ENCODE measurements around the gene JOSD2. TPM values are rescaled to one million over a fixed set of nuclear protein-coding genes. Genes with fewer than 3 reads are reported as not detected.

JOSD2 gene
- total RNA-seq, 4 donors from 2014 or later: 1.8 to 22.8 (median 5.5) TPM

GRCh38 chr19:50465986-50466705 lies 44.8 kb downstream of the JOSD2 start:
- TF ChIP-seq CTCF (IDR thresholded peaks at IDR 0.05): no peak
- TF ChIP-seq POLR2A (IDR thresholded peaks at IDR 0.05): no peak
- Histone ChIP-seq H3K4me3 (no peak overlapping the region), H3K9me3 (no peaks in the 10 kb centered on the region), H3K36me3 (no peaks in the 10 kb centered on the region), H3K27me3 (no peaks in the 10 kb centered on the region), H3K27ac (no peak overlapping the region), H3K4me1 (no peaks in the 10 kb centered on the region)
- intact Hi-C loops (cut with DNase I; ENCODE audit: low total_unique reads): no loop called here
- DNase-seq: no peak

GRCh38 chr19:50465000-50465399 lies 46.0 kb downstream of the JOSD2 start:
- Histone ChIP-seq H3K27ac (no peak overlapping the region), H3K36me3 (no peaks in the 10 kb centered on the region), H3K27me3 (no peaks in the 10 kb centered on the region), H3K9me3 (no peaks in the 10 kb centered on the region), H3K4me1 (no peaks in the 10 kb centered on the region), H3K4me3 (no peak overlapping the region)
- DNase-seq: no peak
- intact Hi-C loops (cut with DNase I; ENCODE audit: low total_unique reads): no loop called here
- TF ChIP-seq POLR2A (IDR thresholded peaks at IDR 0.05) (no peak), CTCF (IDR thresholded peaks at IDR 0.05) (no peak)

- intact Hi-C loops (cut with DNase I; ENCODE audit: low total_unique reads): no loop called here
- H3K4me1 ChIP-seq: no peaks in the 10 kb centered on the region
Measured at GRCh38 chr19:50464348-50464747, 46.6 kb downstream of the JOSD2 start.

GRCh38 chr19:50462970-50463369 lies 48.0 kb downstream of the JOSD2 start:
- no peak for DNase-seq
- Histone ChIP-seq H3K4me1 (no peaks in the 10 kb centered on the region), H3K27me3 (peaks cover 0 to 3% of the 10 kb centered on the region in 2 donors), H3K9me3 (no peaks in the 10 kb centered on the region), H3K36me3 (no peaks in the 10 kb centered on the region), H3K4me3 (no peak overlapping the region), H3K27ac (no peak overlapping the region)
- intact Hi-C loops (cut with DNase I; ENCODE audit: low total_unique reads): no loop called here
- no peak for TF ChIP-seq POLR2A (IDR thresholded peaks at IDR 0.05)
- TF ChIP-seq CTCF (IDR thresholded peaks at IDR 0.05): no peak

More at GRCh38 chr19:50464348-50464747, 46.6 kb downstream of the JOSD2 start:
- Histone ChIP-seq H3K27me3 (no peaks in the 10 kb centered on the region), H3K4me3 (no peak overlapping the region), H3K27ac (no peak overlapping the region), H3K36me3 (no peaks in the 10 kb centered on the region), H3K9me3 (no peaks in the 10 kb centered on the region)
- no peak for TF ChIP-seq POLR2A (IDR thresholded peaks at IDR 0.05)
- no peak for DNase-seq

GRCh38 chr19:50461066-50461875 lies 49.7 kb downstream of the JOSD2 start:
- Histone ChIP-seq H3K27me3 (peaks cover 0 to 5% of the 10 kb centered on the region in 2 donors), H3K4me3 (no peak overlapping the region), H3K36me3 (no peaks in the 10 kb centered on the region), H3K9me3 (no peaks in the 10 kb centered on the region), H3K27ac (no peak overlapping the region), H3K4me1 (no peaks in the 10 kb centered on the region)
- peak; percentile 55 to 65 (median 60) for TF ChIP-seq CTCF (IDR thresholded peaks at IDR 0.05)
- TF ChIP-seq POLR2A (IDR thresholded peaks at IDR 0.05): no peak
- peak in 1 of 2 donors; percentile 28 for DNase-seq
- intact Hi-C loops (cut with DNase I; ENCODE audit: low total_unique reads): no loop called here
